Neural cell (in vitro differentiated cells): ENCODE results near the gene EXOC4. TPM values are rescaled to one million over a fixed set of nuclear protein-coding genes. Genes with fewer than 3 reads are reported as not detected.

Source experiments
- H2AFZ ChIP-seq: fragments of 200-600, 300-800 bp; sonication (generic), shearing (Covaris generic); 2 replicates; pipeline ENCODE4 v1.6.0; 2014; ENCODE audit warnings: low read depth, mild to moderate bottlenecking, antibody characterized with exemption, low read length, moderate library complexity
- H3F3A ChIP-seq: fragments of 200-600 bp; shearing (Covaris generic); 2 replicates; pipeline ENCODE4 v1.6.1; 2016; ENCODE audit warnings: mild to moderate bottlenecking, moderate library complexity, mixed read lengths, antibody characterized with exemption, low read length; ENCODE audit not compliant: insufficient read depth, poor library complexity, severe bottlenecking
- H3K27ac ChIP-seq: fragments of 200-600, 300-800 bp; sonication (generic), shearing (Covaris generic); 2 replicates; pipeline ENCODE4 v1.5.1; 2014; ENCODE audit warnings: mild to moderate bottlenecking, low read length, moderate library complexity
- H3K27me3 ChIP-seq: fragments of 300-800, 200-600 bp; sonication (generic), shearing (Covaris generic); 2 replicates; pipeline ENCODE4 v1.6.0; 2014; ENCODE audit warnings: mild to moderate bottlenecking, low read depth, low read length, moderate library complexity; ENCODE audit not compliant: insufficient read depth
- H3K36me3 ChIP-seq: fragments of 300-800, 200-600 bp; sonication (generic), shearing (Covaris generic); 2 replicates; pipeline ENCODE4 v1.5.1; 2014; ENCODE audit warnings: mild to moderate bottlenecking, antibody characterized with exemption, low read length, moderate library complexity; ENCODE audit not compliant: insufficient read depth
- H3K4me2 ChIP-seq: fragments of 300-800, 200-600 bp; sonication (generic), shearing (Covaris generic); 2 replicates; pipeline ENCODE4 v1.6.0; 2014; ENCODE audit warnings: mild to moderate bottlenecking, low read length
- H3K4me3 ChIP-seq: fragments of 300-800, 200-600 bp; sonication (generic), shearing (Covaris generic); 2 replicates; pipeline ENCODE4 v1.5.1; 2014; ENCODE audit warnings: mild to moderate bottlenecking, low read length, moderate library complexity
- H3K79me2 ChIP-seq: fragments of 200-600 bp; shearing (Covaris generic); replicated peaks from 2 replicates; pipeline ENCODE4 v1.6.0; 2014; ENCODE audit warnings: mild to moderate bottlenecking, low read length, moderate library complexity; ENCODE audit not compliant: insufficient read depth
- H3K9ac ChIP-seq: fragments of 300-800, 200-600 bp; sonication (generic), shearing (Covaris generic); 2 replicates; pipeline ENCODE4 v1.6.1; 2016; ENCODE audit warnings: mild to moderate bottlenecking, low read length, mixed read lengths
- H3K9me2 ChIP-seq: fragments of 200-600 bp; shearing (Covaris generic); 2 replicates; pipeline ENCODE4 v1.6.1; 2016; ENCODE audit warnings: mild to moderate bottlenecking, low read length, mixed read lengths; ENCODE audit not compliant: insufficient read depth
- H3K9me3 ChIP-seq: fragments of 200-600, 300-800 bp; sonication (generic), shearing (Covaris generic); 2 replicates; pipeline ENCODE4 v1.6.1; 2016; ENCODE audit warnings: mild to moderate bottlenecking, mixed run types, low read length, moderate library complexity, mixed read lengths
- H4K20me1 ChIP-seq: fragments of 200-600 bp; shearing (Covaris generic); 2 replicates; pipeline ENCODE4 v1.6.1; 2016; ENCODE audit warnings: mild to moderate bottlenecking, mixed run types; ENCODE audit not compliant: insufficient read depth
- CTCF ChIP-seq: fragments of 450-650 bp; IDR thresholded peaks from 2 replicates; pipeline ENCODE4 v1.5.1; 2014; ENCODE audit warnings: antibody characterized with exemption, mild to moderate bottlenecking, moderate library complexity; ENCODE audit not compliant: poor library complexity, severe bottlenecking
- EP300 ChIP-seq: fragments of 450-650 bp; conservative IDR thresholded peaks from 2 replicates; pipeline ENCODE4 v1.6.1; 2014; ENCODE audit warnings: antibody characterized with exemption, mild to moderate bottlenecking, moderate library complexity; ENCODE audit not compliant: poor library complexity, severe bottlenecking
- EZH2 ChIP-seq: fragments of 200-600, 300-800 bp; shearing (Covaris generic), sonication (generic); IDR thresholded peaks from 2 replicates; pipeline ENCODE4 v1.6.1; 2014; ENCODE audit warnings: antibody characterized with exemption, low read length, borderline replicate concordance, mild to moderate bottlenecking; ENCODE audit not compliant: insufficient read depth, poor library complexity, severe bottlenecking
- MXI1 ChIP-seq: fragments of 450-650 bp; conservative IDR thresholded peaks from 2 replicates; pipeline ENCODE4 v1.6.1; 2014; ENCODE audit warnings: antibody characterized with exemption, mild to moderate bottlenecking; ENCODE audit not compliant: poor library complexity, severe bottlenecking
- POLR2AphosphoS5 ChIP-seq: IDR thresholded peaks from 2 replicates; pipeline ENCODE4 v1.6.1; 2012
- RAD21 ChIP-seq: fragments of 450-650 bp; conservative IDR thresholded peaks from 2 replicates; pipeline ENCODE4 v1.6.1; 2014; ENCODE audit warnings: antibody characterized with exemption, mild to moderate bottlenecking, moderate library complexity
- REST ChIP-seq: IDR thresholded peaks from 2 replicates; pipeline ENCODE4 v1.6.1; 2012; ENCODE audit warnings: borderline replicate concordance
- SMC3 ChIP-seq: fragments of 450-650 bp; conservative IDR thresholded peaks from 2 replicates; pipeline ENCODE4 v1.6.1; 2014; ENCODE audit warnings: antibody characterized with exemption, mild to moderate bottlenecking, moderate library complexity; ENCODE audit not compliant: poor library complexity
- TAF1 ChIP-seq: IDR thresholded peaks from 2 replicates; pipeline ENCODE4 v1.6.1; 2012; ENCODE audit warnings: low read depth
- polyA plus RNA-seq: library from polyadenylated mRNA; depleted of rRNA; stranded (reverse); fragments of >200 nt; gene quantifications from 2 replicates; pipeline ENCODE4 v1.2.3, GENCODE V29; 2014

Gene EXOC4
- polyA plus RNA-seq, 1 donor from 2014 or later: 36.5 TPM

- Histone ChIP-seq H3F3A (no peaks in the 10 kb centered on the region), H3K9me2 (no peaks in the 10 kb centered on the region), H3K27ac (no peak overlapping the region), H4K20me1 (no peaks in the 10 kb centered on the region), H3K9ac (no peak overlapping the region), H3K4me3 (no peak overlapping the region), H2AFZ (no peak overlapping the region), H3K4me2 (no peak overlapping the region), H3K36me3 (no peaks in the 10 kb centered on the region), H3K9me3 (no peaks in the 10 kb centered on the region), H3K27me3 (no peaks in the 10 kb centered on the region), H3K79me2 (no peaks in the 10 kb centered on the region)
- TF ChIP-seq SMC3 (no peak), MXI1 (no peak), EP300 (no peak), EZH2 (no peak), POLR2AphosphoS5 (no peak), TAF1 (no peak), REST (no peak), RAD21 (no peak), CTCF (no peak)
Measured at GRCh38 chr7:134070673-134071072, 817.8 kb downstream of the EXOC4 start.

- Histone ChIP-seq H3K79me2 (no peaks in the 10 kb centered on the region), H4K20me1 (no peaks in the 10 kb centered on the region), H3K27me3 (no peaks in the 10 kb centered on the region), H3K9me2 (no peaks in the 10 kb centered on the region), H3K4me3 (no peak overlapping the region), H3K9me3 (no peaks in the 10 kb centered on the region), H3K27ac (no peak overlapping the region), H3K9ac (no peak overlapping the region), H3K4me2 (no peak overlapping the region), H2AFZ (no peak overlapping the region), H3K36me3 (no peaks in the 10 kb centered on the region), H3F3A (no peaks in the 10 kb centered on the region)
- no peak for TF ChIP-seq REST
- TF ChIP-seq SMC3: no peak
- no peak for TF ChIP-seq EP300
- no peak for TF ChIP-seq TAF1
- no peak for TF ChIP-seq RAD21
- TF ChIP-seq CTCF: no peak
Measured at GRCh38 chr7:134071355-134072331, 818.8 kb downstream of the EXOC4 start.
